ENCODE measurements around the gene METRNL. TPM values are rescaled to one million over a fixed set of nuclear protein-coding genes. Genes with fewer than 3 reads are reported as not detected.

The METRNL gene
- total and polyA plus RNA-seq, 4 donors: 0.67 to 9.0 (median 8.6) TPM

- H3K9me3 ChIP-seq (ENCODE audit: control insufficient read depth in 4 of 4, low read length in 3 of 4): no peaks in the 10 kb centered on the region
- H3K4me1 ChIP-seq (ENCODE audit: control insufficient read depth in 4 of 4, insufficient read depth in 4 of 4, low read length in 3 of 4): peaks cover 0 to 2% (median 0%) of the 10 kb centered on the region in 4 donors
- H3K27ac ChIP-seq (ENCODE audit: low read depth in 1 of 2, low read length in 2 of 2): no peak overlapping the region
- WGBS: 86% methylated on average over 8 of the region's 8 CpGs
- H3K4me3 ChIP-seq (ENCODE audit: low read depth in 1 of 3, low read length in 3 of 3): no peak overlapping the region
- TF ChIP-seq HNF4A (conservative IDR thresholded peaks at IDR 0.05) (no peak), YY1 (IDR thresholded peaks at IDR 0.05) (no peak), GABPA (IDR thresholded peaks at IDR 0.05 in 1 of 2, conservative IDR thresholded peaks at IDR 0.05 in 1 of 2) (no peak), RAD21 (IDR thresholded peaks at IDR 0.05) (no peak), MAX (IDR thresholded peaks at IDR 0.05) (no peak), TAF1 (conservative IDR thresholded peaks at IDR 0.05) (no peak), FOXA2 (IDR thresholded peaks at IDR 0.05) (no peak), RXRA (IDR thresholded peaks at IDR 0.05) (no peak), NR2F2 (IDR thresholded peaks at IDR 0.05) (no peak), ZBTB33 (IDR thresholded peaks at IDR 0.05) (no peak), ATF3 (IDR thresholded peaks at IDR 0.05) (no peak), EGR1 (IDR thresholded peaks at IDR 0.05; ENCODE audit: low read depth in 2 of 2) (no peak), JUND (IDR thresholded peaks at IDR 0.05) (no peak), CTCF (IDR thresholded peaks at IDR 0.05; ENCODE audit: low read depth, low read length, missing input control) (no peak), HNF4G (IDR thresholded peaks at IDR 0.05) (no peak), FOXA1 (IDR thresholded peaks at IDR 0.05) (no peak), SP1 (IDR thresholded peaks at IDR 0.05) (no peak)
- H3K9ac ChIP-seq (ENCODE audit: low read depth in 1 of 2, low read length in 2 of 2): no peak overlapping the region
- no peaks in the 10 kb centered on the region for H3K36me3 ChIP-seq (ENCODE audit: control insufficient read depth in 4 of 4, insufficient read depth in 3 of 4, low read depth in 1 of 4, low read length in 3 of 4)
- H3K27me3 ChIP-seq (ENCODE audit: control insufficient read depth in 4 of 4, insufficient read depth in 4 of 4, low read length in 3 of 4): no peaks in the 10 kb centered on the region
- no peak for DNase-seq (ENCODE audit: low spot score)
Measured at GRCh38 chr17:83069571-83069906, 9.9 kb upstream of the METRNL start.

- Histone ChIP-seq H3K9ac (ENCODE audit: low read depth in 1 of 2, low read length in 2 of 2) (no peak overlapping the region), H3K27ac (ENCODE audit: low read depth in 1 of 2, low read length in 2 of 2) (no peak overlapping the region), H3K36me3 (ENCODE audit: control insufficient read depth in 4 of 4, insufficient read depth in 3 of 4, low read depth in 1 of 4, low read length in 3 of 4) (no peaks in the 10 kb centered on the region), H3K4me1 (ENCODE audit: control insufficient read depth in 4 of 4, insufficient read depth in 4 of 4, low read length in 3 of 4) (peaks cover 0 to 2% (median 0%) of the 10 kb centered on the region in 4 donors), H3K9me3 (ENCODE audit: control insufficient read depth in 4 of 4, low read length in 3 of 4) (no peaks in the 10 kb centered on the region), H3K27me3 (ENCODE audit: control insufficient read depth in 4 of 4, insufficient read depth in 4 of 4, low read length in 3 of 4) (no peaks in the 10 kb centered on the region), H3K4me3 (ENCODE audit: low read depth in 1 of 3, low read length in 3 of 3) (no peak overlapping the region)
- TF ChIP-seq REST (IDR thresholded peaks at IDR 0.05): no peak
- 73% methylated on average over 35 of the region's 35 CpGs for WGBS
- no peak for DNase-seq (ENCODE audit: low spot score)
Measured at GRCh38 chr17:83069931-83070742, 9.3 kb upstream of the METRNL start.
